GM19035 (cell line): Measurements from ENCODE around the gene CCDC90B.
"Not testable (repeated sequence)": the region's sequence is repeated elsewhere in the genome, so short reads cannot be mapped to it uniquely, and the experiment has no call there.

ENCODE experiments used
- ATAC-seq: cut with Tn5 transposase; IDR thresholded peaks from one replicate; pipeline ENCODE4 v1.9.1; 2021; ENCODE audit not compliant: unreplicated experiment

Gene CCDC90B, protein sequence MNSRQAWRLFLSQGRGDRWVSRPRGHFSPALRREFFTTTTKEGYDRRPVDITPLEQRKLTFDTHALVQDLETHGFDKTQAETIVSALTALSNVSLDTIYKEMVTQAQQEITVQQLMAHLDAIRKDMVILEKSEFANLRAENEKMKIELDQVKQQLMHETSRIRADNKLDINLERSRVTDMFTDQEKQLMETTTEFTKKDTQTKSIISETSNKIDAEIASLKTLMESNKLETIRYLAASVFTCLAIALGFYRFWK

DNA sequence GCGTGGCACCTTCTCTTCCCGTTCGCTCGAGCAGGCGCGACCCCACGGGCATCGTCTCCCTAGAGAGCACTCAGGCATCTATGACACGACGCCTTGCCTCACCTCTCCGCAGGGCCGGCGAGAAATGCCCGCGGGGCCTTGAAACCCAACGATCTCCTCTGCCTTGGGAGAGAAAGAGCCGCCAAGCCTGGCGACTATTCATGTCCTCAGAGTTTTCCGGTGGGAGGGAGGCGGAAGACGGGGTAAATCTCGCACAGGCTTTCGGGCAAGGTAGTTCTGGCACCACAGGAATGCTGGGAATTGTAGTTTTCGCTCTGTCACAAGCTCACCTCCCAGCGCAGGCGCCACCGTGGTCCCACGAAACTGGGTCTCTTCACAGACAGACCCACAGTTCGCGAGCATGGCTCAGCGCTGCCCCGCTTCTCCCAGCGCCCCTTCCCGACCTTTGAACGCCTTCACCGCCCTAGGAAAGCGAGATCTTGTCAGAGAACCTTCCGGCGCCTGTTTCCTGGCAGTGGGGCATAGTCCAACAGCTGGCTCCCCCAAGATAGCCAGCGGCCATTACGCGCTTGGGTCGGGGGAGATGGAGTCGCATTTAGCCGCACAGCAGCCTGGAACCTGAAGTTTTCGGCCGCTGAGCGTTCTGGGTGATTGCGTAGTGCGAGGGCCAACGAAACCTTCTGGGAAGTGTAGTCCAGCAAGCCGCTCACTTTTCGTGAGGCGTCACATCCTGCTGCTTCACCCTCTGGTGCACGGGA is at the start of gene CCDC90B:
Gene CCDC90B, minus strand, starts transcription at position 597 of the 758 bp plus-strand sequence. Its CDS starts 395 bp downstream, at position 202.
- peak; percentile 89 for ATAC-seq

DNA sequence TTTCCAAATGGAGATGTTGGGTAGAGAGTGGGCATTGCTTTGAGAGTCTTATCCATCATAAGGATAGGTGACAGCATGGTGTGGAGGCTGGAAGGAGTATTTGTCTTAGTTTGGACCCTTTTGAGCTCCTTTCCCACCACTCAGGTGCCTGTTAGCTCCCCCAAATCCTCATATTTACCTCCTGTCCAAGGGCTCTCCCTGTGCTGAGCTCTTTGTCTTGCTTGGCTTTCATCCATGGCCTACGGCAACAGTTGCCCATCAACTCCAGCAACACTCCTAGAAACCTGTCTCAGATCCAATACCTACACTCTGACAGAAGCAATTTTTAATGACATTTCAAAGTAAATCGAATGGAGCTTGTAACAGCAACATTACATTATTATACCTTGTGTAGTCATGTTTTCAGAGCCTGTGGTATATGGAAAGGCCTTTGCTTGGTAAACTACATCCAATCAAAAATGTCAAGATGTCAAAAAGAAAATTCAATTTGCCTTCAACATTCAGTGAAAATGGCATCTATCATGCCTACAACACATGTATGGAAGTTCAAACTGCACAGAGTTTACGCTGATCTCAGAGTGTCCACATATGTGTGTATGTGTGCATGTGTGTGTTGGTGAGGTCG is 49.4 kb upstream of the CCDC90B start:
- ATAC-seq: no peak

DNA sequence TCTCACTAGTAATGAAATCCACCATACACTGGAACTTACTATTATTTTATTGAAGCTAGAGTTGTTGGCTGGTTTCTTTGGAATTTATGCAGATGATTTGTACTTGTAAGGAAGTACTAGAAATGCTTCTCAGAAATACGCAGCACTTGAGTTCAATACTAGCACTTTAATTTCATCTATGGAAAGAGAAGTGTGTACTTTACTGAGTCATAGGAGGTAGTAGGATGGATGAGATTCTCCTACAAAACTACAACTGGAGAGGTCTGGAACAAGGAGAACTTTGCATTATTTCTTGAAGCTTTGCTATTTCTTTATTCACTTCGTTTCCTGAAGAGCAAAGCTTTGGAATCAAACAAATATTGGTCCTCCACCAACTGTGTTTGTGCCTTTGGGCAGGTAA is 44.1 kb upstream of the CCDC90B start:
- ATAC-seq: no peak

DNA sequence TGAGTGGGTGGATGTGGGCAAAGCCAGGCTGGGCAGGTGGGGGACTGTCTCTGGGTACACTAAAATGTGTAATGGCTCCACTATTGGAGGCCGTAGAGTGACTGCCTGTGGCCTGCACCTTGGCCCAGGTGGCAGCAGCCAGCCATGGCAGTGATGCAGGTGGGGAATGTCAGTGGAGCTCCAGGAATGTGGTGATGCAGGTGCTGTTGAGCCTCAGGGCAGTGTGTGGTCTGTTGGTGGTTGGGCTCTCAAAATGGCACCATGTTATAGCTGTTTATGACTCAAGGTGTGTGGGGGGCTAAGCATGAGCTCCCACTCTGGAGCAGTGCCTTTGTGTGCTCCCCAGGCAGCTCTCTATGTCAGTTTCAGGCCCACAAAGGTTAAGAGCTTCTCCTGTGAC is 40.2 kb upstream of the CCDC90B start:
- no peak for ATAC-seq

DNA sequence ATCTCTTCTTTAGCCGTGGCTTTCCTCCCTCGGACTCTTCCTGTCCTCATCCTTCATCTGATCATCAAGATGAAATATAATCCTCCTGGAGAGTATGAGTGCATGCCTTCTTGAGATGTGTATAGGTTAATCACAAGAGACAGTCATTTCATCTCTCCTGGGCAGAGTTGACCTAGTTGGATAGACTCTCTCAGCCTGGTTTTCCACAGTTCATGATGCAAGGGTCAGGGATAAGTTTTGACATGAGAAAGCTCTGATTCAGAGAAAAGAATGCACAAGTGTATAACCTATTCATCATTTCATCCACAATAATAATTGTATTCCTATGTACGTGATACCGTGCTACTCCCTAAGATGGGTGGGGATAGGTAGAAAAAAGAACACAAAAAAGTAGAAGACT is 33.2 kb upstream of the CCDC90B start:
- ATAC-seq: no peak

DNA sequence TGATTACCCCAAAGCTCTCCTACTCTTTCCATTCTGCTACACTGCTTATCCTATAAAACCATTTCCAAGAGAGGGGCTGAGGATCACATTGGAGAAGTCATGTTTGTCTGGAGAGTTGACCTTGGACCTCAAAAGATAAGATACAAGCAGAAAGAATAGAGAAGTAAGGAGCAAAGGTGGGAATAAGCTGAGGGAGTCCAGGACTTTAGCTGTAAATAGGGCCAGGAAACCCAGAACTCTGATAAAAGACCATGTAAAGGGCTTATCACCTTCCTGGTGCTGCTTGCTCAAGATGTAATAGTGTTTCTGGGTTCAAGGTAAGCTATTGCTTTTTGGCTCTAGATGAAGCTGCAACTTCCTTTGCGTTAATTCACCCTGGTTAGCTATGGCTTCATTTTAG is 32.8 kb upstream of the CCDC90B start:
- ATAC-seq: no peak

DNA sequence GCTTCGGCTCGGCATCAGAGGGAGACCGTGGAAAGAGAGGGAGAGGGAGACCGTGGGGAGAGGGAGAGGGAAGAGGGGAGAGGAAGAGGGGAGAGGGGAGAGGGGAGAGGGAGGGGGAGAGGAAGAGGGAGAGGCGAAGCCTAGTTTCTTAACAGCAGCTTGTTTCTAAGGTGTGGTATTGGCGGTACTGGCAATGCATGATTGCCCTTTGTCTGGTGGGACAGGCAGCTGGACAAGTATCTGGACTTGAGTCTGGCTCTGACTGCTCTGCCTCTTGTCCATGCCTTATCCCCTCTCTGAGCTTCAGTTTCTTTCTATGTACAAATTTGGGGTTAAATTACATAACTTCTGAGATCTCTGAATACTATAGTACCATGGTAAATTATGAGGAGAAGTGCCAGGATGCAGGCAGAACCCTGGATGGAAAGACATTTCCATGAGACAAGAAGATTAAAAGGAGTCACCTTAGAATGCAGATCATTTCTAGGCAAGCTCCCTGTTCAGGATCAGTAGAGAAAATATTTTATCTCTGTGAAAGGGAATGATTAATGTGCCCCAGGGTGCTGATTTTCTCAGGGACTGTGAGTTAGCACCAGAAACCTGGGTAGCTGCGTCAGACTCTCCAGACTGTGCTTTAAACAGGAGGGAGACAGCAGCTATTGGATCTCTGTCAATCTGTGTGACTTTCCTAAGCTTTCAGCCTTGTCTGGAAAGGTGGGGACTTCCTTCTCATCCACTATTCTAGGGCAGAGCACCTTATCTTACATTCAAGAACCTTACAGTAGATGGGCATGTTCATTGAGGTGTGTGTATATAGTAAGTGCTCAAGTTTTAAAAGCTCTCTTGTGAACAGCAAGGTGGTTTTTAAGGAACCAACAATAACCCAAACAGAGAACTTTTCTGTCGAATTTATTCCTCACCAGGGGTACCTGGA is 31.9 kb upstream of the CCDC90B start:
- no peak for ATAC-seq

DNA sequence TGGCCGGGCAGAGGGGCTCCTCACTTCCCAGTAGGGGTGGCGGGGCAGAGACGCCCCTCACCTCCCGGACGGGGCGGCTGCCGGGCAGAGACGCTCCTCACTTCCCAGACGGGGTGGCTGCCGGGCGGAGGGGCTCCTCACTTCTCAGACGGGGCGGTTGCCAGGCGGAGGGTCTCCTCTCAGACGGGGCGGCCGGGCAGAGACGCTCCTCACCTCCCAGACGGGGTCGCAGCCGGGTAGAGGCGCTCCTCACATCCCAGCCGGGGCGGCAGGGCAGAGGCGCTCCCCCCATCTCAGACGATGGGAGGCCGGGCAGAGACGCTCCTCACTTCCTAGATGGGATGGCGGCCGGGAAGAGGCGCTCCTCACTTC is 30.7 kb upstream of the CCDC90B start:
- not testable (repeated sequence) for ATAC-seq

DNA sequence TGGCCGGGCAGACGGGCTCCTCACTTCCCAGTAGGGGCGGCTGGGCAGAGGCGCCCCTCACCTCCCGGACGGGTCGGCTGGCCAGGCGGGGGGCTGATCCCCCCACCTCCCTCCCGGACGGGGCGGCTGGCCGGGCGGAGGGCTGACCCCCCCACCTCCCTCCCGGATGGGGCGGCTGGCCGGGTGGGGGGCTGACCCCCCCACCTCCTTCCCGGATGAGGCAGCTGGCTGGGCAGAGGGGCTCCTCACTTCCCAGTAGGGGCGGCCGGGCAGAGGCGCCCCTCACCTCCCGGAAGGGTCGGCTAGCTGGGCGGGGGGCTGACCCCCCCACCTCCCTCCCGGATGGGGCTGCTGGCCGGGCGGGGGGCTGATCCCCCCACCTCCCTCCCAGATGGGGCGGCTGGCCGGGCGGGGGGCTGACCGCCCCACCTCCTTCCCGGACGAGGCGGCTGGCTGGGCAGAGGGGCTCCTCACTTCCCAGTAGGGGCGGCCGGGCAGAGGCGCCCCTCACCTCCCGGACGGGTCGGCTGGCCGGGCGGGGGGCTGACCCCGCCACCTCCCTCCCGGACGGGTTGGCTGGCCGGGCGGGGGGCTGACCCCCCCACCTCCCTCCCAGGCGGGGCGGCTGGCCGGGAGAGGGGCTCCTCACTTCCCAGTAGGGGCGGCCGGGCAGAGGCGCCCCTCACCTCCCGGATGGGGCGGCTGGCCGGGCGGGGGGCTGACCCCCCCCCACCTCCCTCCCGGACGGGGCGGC is 30.2 kb upstream of the CCDC90B start:
- ATAC-seq: not testable (repeated sequence)

DNA sequence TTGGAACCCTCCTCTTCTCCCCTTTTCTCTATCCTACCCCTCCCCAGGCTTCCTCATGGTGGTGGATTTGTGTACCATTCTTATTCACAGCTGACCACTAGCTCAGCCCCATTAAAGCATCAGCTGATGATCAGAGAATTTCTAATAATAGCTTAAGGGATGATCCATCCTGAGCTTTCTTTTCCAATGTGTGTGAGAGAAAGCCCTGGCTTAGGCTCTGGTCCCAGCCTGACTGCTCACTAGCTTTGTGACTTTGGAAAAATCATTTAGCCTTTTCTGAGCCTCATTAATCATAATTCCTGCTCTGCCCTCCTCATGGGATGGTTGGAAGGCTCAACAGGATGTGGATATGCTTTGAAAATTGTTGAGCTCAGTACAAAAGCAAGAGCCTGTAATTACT is 26.3 kb upstream of the CCDC90B start:
- no peak for ATAC-seq

DNA sequence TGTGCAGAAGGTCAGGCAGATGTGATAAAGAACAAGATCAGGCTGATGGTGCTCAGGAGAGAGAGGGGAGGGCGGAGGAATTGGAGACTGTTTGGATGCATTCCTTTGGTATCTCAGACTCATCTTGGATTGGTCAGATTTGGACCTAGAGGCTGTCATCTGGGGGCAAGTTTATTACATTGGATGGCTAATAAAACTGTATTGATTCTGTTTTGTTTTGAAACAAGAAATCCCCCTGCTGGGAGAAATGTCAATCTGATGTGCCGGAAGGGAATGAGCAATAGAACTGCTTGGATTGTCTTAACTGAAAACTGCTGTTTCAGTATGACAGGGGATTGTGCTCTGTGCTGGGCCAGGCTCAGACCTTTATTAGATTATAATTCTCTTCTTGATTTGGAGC is 25.5 kb upstream of the CCDC90B start:
- no peak for ATAC-seq

DNA sequence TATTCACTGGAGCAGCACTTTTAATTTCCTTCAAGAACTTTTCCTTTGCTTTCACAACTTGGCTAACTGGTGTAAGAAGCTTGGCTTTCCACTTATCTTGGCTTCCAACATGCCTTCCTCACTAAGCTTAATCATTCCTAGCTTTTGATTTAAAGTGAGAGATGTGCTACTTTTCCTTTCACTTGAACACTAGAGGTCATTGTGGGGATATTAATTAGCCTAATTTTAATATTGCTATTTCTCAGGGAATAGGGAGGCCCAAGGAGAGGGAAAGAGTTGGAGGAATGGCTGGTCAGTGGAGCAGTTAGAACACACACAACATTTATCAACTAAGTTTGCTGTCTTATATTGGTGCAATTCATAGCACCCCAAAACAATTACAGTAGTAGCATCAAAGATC is 24.6 kb upstream of the CCDC90B start:
- ATAC-seq: no peak

DNA sequence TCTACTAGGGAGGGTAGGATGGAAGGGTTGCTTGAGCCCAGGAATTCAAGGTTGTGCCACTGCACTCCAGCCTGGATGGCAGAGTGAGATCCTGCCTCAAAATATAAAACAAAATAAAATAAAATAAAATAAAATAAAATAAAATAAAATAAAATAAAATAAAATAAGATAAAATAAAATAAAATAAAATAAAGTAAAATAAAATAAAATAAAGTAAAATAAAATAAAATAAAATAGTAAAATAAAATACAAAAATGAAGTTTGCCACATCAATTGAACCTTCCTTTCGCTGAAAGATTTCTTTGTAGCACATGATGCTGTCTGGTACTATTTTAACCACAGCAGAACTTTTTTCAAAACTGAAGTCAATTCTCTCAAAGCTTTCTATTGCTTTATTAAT is 22.4 kb upstream of the CCDC90B start:
- not testable (repeated sequence) for ATAC-seq

DNA sequence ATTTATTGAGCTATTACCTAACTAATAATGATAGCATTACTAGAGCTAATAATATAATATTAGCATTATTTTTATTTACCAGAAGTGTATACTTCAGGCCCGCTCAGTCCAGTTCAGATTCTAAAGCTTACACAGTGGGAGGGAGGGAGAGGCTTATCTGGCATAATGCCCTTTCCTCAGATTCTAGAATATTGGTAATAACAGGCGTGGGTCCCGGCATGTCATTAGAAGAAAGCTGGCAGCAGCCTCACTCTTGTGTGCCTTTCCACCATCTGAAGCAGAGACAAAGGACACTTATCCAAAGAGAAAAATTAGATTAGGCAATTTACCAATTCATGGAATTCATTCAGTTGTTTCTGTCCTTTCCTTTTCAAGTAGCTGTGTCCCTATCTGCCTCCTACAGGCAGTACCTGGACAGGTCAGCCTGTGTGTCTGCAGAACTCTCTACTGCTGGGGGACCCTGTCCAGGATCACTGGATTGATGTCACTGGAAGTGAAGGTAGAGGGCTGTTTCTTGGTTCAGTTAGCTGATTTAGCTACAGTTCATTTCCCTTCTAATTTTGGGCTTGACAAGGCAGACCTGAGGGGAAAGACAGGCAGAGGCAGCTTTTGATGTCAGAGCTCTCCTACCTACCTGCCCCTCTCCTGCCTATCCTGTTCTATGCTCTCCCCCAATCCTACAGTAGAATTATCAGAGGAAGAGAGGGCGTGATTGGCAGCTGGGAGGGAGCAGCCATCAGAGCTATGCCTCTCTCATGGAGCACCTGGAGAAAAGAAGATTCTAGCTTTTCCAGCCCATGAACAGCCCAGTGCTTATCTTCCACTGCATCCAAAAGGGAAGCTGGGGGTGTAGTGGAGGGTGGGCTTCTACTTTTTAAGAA is 20.3 kb upstream of the CCDC90B start:
- ATAC-seq: no peak

DNA sequence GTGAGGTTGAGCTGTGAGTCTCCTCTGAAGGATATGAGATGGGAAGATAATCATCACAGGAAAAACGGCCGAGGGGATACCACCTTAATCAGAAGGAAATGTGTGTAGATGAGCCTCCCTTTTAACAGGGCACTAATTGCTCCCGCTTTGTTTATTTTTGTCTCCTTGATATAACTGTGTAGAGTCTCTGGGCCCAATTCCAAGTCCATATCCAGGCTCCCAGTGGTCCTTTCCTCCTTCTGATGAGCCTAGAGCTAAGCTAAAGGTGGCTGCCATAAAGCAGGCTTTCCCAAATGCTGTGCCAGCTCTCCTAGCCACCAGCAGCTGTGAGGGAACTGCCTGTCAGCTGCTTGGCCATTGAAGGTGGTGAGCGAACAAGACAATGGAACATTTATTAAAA is 17.1 kb upstream of the CCDC90B start:
- no peak for ATAC-seq

DNA sequence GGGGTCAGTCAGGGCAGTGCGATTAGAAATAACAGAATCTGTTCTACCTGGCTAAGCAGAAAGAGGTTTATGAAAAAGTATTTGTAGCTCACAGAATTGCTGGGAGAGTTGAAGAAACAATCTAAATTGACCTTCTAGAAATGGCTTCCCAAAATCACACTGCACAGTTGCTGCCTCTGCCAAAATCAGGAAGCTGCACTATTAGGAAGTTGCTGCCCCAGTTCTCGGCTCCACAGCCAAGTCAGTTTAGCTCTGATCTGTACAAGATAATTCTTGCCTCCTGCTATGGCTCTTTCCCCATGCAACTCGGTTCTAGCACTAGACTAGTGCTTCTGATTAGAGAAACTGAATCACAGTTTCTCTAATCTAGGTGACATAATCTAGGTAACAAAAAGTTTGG is 16.0 kb upstream of the CCDC90B start:
- no peak for ATAC-seq

DNA sequence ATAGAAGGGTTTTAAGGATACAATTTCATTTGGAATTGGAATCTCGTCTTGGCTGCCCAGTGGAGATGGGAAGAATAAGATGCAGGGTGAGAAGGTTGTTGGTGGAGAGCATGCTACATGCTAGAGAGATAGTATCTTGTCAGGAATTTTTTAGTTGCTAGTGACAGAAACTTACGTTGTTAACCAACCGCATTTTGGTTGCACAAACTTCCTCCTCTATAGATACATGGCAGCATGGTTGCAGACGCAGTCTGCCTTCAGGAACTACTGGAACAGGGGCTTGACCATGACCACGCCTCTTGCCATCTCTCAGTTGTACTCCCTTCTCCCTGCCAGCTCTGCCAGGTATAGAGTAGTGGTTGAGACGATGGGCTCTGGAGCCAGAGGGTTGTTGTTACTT is 13.5 kb upstream of the CCDC90B start:
- ATAC-seq: no peak

DNA sequence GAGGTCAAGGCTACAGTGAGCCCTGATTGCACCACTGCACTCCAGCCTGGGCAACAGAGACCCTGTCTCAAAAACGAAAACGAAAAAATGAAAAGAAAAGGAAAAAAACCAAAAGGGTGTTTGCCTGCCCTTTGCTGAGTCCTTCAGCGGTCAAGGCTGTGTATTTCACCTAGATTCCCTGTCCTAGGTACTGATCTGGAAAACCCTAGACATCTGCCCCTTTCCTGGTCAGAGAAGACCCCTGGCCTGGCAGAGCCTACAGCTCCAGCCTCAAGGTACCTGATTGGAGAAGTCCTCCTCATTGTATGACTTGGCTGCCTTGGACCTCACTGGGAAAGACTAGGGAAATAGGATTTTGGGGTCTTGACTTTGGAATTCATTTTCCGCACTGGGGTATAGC is 8.0 kb upstream of the CCDC90B start:
- ATAC-seq: no peak

DNA sequence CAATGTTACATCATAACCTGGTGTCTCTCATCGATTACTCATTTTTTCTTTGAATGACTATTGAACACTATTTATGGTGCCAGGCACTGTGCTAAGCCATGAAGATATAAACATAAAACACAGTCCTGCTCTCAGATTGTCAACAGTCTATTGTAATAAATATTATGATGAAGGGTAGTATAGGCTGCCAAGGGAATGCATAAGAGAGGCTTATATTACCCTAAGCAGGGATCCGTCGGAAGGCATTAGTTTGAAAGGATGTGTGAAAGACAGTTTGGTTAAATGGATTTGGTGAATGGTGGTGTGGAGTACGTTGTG is 7.2 kb upstream of the CCDC90B start:
- no peak for ATAC-seq
